ENCODE data around the gene ABCA1.

GRCh38 chr9:104831681-104832080, 96.3 kb downstream of the ABCA1 start:
- TF ChIP-seq POLR2A (IDR thresholded peaks at IDR 0.05) (no peak), CTCF (IDR thresholded peaks at IDR 0.05) (no peak)

Data from right lobe of liver (tissue), 4 donors.